CD4-positive, alpha-beta T cell treated with Interleukin-4 for 4 hours (primary cell): ENCODE measurements around the gene TMEM132D.

Source experiments
- DNase-seq: peaks from one replicate; pipeline ENCODE4 v3.0.0-alpha.2; 2020

TMEM132D gene

DNA sequence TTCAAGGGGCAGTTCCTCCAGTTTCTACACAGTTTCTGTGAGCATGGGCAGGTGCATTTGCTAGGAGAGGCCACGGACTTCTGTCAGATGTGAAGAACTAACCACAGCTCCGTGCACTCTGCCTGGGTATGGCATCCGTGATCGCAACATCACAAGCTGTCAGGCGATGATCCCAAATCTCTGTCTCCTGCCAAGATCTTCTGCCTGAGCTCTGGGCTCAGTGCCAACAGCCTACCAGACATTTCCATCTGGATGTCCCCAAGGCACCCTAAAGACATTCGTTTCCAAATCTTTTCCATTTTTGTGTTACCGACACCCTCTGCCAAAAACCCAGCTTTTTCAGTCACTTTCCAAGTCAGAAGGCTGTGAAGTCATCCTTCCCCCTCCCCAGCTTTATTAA is 758.4 kb downstream of the TMEM132D start:
- DNase-seq = no peak

DNA sequence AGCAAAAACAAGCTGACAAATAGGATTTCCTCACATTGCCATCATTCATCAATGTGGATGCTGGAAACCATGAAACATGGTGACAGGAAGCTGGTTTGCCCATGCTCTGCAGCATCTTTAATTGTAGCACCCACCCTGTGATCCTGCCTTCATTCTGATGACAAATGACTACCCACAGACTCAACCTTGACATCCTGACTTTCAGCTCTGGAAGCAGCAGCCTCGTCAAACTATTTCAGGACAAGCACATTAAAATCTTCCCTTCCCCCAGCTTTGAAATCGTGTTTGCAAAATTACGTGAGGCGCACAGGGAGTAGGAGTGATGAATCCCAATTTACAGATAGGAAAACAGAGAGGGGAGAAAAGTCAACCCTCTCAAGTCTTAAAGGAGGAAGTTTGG is 765.0 kb downstream of the TMEM132D start:
- DNase-seq = no peak

DNA sequence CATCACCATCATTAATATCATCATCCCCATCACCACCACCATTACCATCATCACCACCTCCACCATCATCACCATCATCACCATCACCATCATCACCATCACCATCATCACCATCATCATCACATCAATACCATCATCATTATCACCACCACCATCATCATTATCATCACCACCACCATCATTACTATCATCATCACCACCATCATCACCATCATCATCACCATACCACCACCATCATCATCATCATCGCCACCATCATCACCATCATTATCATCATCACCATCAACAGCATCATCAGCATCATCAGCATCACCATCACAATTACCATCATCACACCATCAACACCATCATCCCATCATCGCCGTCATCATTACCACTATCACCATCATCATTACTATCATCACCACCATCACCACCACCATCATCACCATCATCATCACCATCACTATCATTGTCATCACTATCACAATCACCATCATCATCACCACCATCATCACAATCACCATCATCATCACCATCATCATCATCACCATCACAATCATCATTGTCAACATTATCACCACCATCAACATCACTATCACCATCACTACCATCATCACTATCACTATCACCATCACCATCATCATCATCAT is 767.0 kb downstream of the TMEM132D start:
- DNase-seq = no peak

DNA sequence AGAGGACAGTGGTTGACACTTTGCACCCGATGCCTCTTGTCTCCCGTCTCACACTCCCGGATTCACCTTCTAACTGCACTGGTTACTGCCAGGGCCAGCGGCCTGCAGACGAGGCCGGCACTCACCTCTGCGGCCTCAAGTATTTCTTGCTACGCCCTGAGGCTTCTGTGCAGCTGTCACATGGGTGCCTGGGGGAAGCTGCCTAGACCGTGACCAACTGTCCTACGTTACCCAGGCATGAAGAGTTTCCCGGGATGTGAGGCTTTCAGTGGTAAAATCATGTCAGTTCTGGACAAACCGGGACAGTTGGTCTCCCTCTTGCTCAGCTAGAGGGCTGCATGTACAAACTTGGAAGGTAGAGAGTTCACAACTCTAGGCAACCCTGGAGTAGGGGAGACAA is 776.1 kb downstream of the TMEM132D start:
- no peak for DNase-seq

DNA sequence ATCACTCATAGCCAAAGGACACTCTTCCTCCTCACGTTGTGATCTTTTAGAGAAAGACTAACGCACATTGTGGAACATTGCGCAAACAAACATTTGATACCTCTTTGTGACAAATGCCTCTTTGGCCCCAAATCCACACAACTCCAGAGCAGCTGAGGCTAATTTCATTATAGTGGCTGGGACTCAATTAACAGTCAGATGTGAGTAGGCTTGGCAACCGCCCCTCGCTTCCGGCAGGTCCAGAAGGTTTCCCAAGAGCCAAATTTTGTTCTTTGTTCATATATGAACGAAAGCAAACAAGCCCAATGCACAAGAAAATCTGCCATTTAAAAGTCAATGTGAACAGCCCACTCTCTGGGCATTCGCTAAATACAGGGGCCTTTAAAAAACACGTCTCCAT is 776.6 kb downstream of the TMEM132D start:
- no peak for DNase-seq

DNA sequence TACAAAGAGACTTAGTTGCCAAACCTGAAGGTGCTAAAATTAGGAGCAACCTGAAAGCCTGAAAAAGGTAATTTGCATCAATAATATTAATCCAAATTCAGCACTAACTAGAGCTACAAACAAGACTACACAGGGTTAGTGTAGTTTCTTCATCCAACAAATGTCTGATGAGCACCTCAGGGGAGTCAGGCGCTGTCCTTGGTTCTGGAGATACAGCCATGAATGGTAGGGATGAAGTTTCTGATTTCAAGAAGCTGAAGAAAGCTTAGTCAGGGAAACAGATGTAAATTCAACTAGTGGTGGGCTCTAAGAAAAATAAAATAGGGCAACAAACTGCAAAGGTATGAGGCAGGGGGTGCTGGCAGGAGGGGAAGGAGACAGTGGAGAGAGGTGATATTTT is 784.3 kb downstream of the TMEM132D start:
- DNase-seq = no peak

DNA sequence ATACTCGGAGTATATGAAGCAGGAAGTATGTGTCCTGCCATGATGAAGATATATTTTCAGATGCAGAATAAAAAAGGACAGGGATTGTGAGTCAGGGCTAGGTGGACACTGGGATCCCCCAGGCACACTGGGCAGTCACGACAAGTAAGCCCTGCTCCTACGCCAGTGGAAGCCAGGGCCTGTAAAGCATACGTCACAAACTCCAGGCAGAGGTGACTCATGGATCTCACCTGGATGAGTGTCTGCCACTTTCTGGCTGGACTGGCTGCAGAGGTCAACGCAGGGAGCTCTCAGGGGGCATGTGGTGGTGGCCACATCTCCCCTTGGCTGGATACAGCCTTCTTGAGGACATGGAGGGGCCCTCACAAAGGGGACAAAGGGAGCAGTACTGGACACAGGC is 788.3 kb downstream of the TMEM132D start:
- DNase-seq = no peak

DNA sequence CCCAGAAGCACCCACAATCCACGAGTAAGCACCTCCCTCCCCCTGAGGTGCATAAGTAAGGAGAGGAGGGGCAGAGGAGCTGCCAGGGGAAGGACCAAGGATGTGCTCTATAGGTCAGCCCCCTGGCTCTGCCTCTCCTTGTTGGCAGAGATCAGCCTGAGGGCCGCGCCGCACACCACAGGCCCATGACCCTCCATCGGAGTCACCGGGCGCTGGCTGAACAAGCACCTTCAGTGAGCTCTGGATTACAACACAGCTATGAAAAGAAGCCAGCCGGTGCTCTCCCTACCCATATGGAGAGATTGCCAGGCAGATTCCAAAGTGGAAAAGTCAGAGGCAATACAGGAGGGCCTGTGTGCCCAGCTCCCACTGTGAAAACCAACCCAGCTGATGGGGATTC is 793.2 kb downstream of the TMEM132D start:
- DNase-seq = no peak

DNA sequence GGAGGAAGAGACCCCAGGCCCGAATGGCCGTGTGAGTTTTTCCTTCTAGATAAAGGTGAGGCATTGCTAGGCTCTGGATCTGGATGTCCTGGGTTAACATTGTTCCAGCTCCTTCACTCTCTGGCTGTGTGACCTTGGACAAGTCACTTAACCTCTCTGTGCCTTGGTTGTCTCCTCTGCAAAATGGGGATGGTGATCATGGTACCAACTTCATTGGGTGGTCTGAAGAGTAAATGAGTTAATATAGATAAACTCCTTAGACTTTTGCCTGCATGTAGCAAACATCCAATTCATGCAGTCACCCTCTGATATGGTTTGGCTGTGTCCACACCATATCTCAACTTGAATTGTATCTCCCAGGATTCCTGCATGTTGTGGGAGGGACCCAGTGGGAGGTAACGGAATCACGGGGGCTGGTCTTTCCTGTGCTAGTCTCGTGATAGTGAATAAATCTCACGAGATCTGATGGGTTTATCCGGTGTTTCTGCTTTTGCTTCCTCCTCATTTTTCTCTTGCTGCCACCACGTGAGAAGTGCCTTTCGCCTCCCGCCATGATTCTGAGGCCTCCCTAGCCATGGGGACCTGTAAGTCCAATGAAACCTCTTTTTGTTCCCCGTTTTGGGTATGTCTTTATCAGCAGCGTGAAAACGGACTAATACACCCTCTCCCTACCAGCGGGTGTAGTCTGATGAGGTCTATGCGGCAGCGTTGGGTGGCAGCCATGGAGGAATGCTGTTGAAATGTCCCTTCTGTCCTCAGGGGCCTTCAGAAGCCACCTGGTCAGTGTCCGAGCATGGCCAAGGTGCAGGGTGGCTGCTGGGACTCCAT is 794.4 kb downstream of the TMEM132D start:
- no peak for DNase-seq

DNA sequence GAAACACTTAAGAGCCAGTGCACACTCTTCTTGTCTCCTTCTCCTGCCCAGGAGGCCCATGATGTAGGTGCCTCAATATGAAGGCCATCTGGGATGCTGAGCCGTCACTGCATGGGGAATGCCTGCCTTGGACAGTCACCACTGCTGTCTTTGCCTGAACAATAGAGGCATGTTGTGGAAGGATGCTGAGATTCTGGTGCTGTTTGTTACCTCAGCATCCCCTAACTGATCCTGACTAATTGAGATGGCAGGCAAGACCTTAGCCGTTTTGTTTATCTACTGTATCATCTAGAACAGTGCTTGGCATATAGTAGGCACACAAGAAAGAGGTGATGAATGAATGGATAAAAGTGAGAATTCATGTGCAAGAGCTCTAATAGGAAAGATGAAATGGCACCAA is 797.1 kb downstream of the TMEM132D start:
- DNase-seq = no peak

DNA sequence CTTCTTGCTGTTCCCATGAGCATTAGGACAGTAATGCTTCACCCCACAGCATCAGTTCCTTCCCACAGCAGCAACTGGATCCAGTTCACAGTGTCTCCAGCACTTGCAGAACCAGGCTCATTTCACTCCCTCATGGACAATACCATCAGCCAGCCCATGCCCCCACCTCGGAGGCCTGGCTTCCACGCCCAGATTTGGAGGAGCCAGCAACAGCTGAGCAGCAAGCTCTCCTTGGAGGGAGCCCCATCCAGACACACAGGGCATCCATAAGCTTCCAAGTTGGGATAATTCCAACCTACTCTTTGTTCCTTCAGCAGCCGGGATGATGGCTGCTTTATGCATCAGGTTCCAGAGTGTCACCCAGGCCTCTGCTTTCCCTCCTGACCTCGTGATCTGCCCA is 800.6 kb downstream of the TMEM132D start:
- DNase-seq = no peak

DNA sequence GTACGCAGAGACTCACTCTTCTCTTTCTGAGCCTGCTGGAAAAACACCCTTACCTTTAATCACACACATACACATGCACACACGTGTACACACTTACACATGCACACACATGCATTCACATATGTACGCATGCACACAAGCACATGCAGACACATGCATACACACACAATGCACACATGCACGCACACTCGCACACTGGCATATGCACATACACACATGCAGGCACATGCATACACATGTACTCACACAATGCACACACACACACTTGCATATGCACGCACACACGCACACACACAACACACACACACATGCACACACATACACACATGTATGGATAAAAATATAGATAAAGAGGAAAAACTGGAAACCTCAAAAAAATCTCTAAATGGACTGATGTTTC is 801.6 kb downstream of the TMEM132D start:
- no peak for DNase-seq

DNA sequence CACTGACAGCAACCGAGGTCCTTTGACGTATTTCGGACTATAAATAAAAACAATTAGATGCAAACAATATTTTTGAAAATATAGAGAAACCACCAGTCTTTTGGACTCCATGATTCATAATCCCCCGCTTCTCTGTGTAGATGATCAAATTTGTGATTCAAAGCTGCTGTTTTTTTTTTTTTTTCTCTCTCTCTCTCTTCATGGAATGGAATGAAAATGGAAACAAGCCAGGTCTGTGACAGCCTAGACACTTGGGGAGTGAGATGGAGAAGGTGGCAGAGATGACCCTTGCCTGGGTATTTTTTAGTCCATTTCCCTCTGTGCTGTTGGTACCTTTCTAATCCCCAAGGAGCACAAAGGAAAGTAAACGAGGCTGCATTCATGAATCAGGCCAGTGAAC is 802.0 kb downstream of the TMEM132D start:
- no peak for DNase-seq

DNA sequence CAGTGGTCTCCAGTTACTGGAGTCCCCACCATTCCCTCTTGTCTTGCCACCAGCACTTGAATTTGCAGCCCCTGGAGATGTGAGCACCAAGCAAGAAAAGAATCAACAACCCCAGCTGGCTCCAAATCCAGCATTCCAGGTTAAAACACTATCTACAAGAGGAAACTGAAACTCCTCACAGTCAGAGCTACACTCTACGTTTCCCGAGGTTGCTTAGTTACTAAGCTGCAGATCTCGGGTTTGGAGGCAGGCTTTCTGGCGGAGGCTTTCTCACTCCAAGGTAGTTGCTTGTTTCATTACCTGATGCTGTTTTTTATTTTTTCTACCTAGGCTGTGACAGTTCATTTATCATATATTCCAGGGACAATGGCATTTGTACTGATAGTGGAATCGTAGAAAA is 802.4 kb downstream of the TMEM132D start:
- no peak for DNase-seq

DNA sequence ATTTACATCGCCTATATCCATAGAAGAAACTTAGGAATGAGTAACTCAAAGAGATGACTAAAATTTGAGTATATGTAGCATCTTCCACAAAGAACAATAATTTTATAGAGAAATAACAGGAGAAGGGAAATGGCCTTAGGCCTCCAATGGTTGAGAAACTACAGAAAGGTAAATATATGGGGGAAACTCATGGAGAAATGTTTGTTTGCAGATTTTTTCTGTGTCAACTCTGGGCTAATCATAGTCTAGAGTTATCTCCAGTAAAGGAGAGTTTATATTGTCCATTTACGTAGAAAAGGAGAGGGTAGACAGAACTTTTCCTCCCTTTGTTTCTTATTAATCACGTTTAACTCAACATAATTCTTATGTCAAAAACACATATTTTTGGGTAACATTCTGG is 806.4 kb downstream of the TMEM132D start:
- DNase-seq = no peak

DNA sequence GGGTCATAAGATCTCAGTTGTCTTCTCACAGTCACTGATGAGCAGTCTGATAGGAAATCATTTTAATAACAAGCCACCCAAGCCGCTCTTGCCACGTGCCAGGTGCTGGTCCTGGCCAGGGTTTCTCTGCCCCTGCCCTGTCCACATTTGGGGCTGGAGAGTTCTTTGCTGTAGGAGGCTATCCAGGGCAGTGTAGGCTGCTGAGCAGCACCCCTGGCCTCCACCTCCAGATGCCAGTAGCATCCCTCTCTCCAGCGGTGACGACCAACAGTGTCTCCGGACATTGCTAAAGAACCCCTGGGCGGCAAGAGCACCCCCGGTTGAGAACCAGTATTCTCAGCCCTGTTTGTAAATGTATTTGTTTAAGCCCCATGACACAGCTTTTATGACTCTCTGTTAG is 806.9 kb downstream of the TMEM132D start:
- no peak for DNase-seq

DNA sequence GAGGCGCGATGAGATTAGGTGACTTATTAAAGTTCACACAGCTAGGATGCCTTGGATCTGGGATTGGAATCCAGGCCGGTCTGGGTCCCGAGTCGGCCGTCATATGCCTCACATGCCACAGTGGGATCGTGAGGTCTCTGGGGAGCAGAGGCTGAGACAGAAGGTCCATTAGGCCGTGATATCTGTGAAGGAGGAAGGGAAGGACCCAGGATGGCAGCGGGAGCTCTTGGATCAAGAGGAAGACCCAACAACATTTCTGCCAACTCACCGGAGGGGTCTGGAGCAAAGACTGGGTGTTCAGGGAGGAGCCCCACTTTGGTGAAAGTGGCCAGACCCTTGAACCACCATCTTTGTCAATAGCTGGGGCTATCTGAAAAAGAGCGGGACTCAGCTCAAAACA is 807.6 kb downstream of the TMEM132D start:
- no peak for DNase-seq

DNA sequence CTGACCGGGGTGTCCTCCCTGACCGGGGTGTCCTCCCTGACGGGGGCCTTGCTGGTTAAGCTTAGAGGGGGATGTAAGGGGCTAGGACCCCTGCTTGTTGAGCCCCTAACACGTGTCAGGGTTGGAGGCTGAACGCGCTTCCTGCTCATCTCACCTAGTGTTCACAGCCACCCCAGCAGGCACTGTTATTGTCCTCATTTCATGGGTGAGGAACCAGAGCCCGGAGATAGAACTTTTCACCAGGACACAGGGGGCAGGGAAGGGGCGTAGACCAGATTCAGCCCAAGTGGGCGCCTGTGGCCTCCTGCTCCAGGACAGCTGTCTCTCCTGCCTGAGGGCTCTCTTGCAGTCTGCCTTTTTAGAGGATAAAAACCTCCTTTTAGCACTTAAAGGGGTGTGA is 814.2 kb downstream of the TMEM132D start:
- no peak for DNase-seq

DNA sequence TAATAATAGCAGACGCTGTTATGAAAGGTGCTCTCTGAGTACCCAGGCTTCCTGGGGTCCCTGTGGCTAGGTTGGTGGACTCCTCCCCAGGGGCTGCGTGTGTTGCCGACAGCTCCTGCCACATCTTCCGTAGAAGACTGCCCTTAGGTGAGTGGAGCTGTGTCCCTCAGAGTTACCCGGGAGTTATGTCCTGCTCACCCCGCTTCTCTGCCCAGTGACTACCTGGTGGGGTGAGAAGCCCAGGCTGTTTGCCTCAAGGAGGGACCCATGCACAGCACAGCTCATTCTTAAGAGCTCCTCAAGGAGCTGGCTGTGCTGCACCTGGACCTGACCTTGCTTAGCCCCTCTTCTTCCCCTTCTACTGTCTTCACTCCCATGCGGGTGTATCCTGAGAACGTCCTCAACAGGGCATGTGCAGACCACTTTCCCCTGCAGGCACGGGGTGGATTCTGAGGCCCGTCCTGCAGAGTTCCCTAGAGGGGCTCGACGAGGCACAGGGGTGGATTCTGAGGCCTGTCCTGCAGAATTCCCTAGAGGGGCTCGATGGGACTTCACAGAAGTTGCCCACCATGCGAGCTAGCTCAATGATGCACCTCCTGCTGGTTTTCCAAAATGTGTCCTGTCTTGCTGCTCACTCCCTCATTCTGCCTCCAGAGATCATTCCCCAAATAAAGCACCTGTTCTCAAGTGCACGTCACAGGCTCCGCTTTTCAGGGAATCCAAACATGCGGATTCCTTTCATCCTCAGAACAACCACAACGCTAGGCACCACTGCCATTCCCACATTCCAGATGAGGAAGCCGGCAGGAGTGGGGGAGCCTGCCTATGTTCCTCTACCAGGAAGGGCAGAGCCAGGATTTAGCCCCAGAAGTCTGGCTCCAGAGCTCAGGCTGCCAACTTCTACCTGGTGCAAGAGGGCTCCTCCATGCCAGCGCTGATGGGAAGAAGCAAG is 818.7 kb downstream of the TMEM132D start:
- DNase-seq = no peak

DNA sequence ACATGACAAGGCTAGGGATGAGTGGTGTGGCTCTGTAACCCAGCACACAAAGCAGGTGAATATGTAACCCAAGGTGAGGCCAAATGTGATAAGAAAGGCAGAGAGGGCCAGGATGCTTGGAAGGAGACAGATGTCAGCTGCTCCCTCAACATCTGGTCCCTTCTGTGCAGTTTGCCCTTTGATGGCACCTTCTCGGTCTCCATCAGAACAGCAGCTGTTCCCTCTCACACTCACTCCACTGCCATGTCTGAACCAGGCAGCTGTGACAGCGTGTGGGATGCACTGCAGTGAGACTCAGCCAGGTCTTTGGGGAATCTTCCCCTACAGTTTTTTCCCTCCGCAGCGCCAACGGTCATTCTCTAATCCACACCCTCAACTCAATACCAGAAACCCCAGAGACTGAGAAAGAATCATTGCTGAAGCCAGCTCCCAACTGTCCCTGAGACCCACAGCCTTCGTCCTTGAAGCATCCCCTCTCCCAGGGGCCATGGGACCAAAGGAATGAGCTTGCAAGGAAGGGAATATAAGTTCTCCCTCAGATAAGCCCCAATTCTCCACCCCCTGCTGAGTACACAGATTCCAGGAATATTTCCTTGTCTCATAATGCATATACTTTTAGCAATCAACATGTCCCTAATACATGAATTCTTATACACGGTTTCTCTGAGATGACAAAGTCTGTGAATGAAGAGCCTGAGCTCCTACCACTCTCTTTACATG is 820.5 kb downstream of the TMEM132D start:
- no peak for DNase-seq

DNA sequence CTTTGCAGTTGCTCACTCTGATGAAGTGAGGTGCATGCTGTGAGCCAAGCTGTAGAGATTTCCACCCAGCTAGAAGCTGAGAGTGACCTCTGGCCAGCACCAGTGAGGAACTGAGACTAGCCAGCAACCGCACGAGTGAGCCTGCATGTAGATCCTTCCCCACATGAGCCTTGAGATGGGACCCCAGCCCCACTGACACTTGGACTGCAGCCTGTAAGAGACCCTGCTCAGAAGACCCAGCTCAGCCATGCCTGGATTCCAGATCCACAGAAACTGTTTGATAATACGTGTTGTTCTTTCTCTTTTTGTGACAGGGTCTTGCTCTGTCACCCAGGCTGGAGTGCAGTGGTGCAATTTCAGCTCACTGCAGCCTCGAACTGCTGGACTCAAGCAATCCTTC is 821.4 kb downstream of the TMEM132D start:
- DNase-seq = no peak

DNA sequence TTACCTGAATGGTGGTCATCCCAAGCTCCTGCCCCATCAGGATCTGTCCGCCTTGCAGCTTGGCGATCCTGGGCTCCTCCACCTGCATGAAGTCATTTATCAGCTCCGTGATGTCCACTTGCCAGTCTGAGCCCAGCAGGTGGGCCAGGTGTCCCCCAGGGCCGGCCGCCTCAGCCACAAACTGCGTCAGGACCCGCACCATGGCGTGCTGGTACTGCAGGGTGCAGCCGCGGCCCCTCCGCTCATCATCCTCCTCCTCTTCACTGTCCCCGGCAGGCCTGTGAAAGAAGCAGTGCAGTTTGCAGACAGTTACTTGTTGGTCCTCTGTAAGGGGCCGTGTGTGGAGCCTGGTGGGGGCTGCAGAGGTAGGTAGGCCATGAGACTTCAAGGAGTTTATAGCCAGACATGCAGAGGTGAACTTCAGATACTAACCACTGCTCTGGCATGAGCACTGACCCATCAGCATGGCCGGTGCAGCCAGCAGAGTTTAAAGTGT is 822.0 kb downstream of the TMEM132D start:
- DNase-seq = no peak

DNA sequence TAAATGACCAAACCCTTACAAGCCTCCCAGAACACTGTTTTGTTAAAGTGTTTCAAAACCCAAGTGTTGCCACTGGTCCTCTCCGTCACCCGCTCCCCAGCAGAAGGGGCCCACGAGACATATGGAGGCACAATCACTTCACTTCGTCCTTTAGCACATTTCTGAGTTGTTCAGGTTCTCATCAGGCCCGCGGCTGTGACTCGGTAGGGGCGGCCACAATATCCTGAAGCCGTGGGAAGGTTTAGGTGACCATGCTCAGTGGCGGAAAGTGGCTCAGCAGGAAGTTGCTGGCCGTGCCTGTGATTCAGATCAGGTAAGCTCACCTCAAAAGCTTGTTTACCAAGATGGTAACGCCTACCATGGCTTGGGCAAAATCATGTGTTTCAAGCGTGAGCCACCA is 823.0 kb downstream of the TMEM132D start:
- no peak for DNase-seq
